H9 (cell line): ENCODE results near the gene TOP1. TPM values are rescaled to one million over a fixed set of nuclear protein-coding genes. Genes with fewer than 3 reads are reported as not detected.

ENCODE experiments used
- DNase-seq: peaks from one replicate; pipeline ENCODE4 v3.0.0-alpha.2; 2017
- H2AFZ ChIP-seq: one replicate; pipeline ENCODE4 v1.6.1; 2013; ENCODE audit warnings: mild to moderate bottlenecking, low read length, control low read depth, moderate library complexity
- H2AK5ac ChIP-seq: 2 replicates; pipeline ENCODE4 v1.6.1; 2013; ENCODE audit warnings: low read length, control low read depth, mixed read lengths; ENCODE audit not compliant: insufficient read length
- H2BK120ac ChIP-seq: one replicate; pipeline ENCODE4 v1.6.1; 2013; ENCODE audit warnings: low read depth, mild to moderate bottlenecking, low read length, control low read depth, inconsistent platforms; ENCODE audit not compliant: poor library complexity, severe bottlenecking
- H2BK12ac ChIP-seq: 2 replicates; pipeline ENCODE4 v1.6.1; 2013; ENCODE audit warnings: low read length, control low read depth, mixed read lengths, low read depth; ENCODE audit not compliant: insufficient read length
- H2BK15ac ChIP-seq: 2 replicates; pipeline ENCODE4 v1.6.1; 2013; ENCODE audit warnings: low read depth, low read length, control low read depth
- H2BK20ac ChIP-seq: one replicate; pipeline ENCODE4 v1.6.1; 2013; ENCODE audit warnings: low read depth, mild to moderate bottlenecking, low read length, control low read depth, inconsistent platforms; ENCODE audit not compliant: poor library complexity, severe bottlenecking
- H2BK5ac ChIP-seq: 2 replicates; pipeline ENCODE4 v1.6.1; 2013; ENCODE audit warnings: low read length, control low read depth, mixed read lengths; ENCODE audit not compliant: insufficient read length
- H3K14ac ChIP-seq: 2 replicates; pipeline ENCODE4 v1.6.1; 2013; ENCODE audit warnings: low read length, control low read depth; ENCODE audit not compliant: insufficient read depth
- H3K18ac ChIP-seq: 2 replicates; pipeline ENCODE4 v1.6.1; 2013; ENCODE audit warnings: low read depth, mild to moderate bottlenecking, mixed read lengths, low read length, control low read depth; ENCODE audit not compliant: insufficient read length
- H3K23ac ChIP-seq: 2 replicates; pipeline ENCODE4 v1.6.1; 2013; ENCODE audit warnings: low read length, control low read depth, mixed read lengths, low read depth; ENCODE audit not compliant: insufficient read length
- H3K23me2 ChIP-seq: 2 replicates; pipeline ENCODE4 v1.6.1; 2013; ENCODE audit warnings: low read depth, mild to moderate bottlenecking, mixed read lengths, low read length, control low read depth; ENCODE audit not compliant: insufficient read length, poor library complexity, severe bottlenecking
- H3K27ac ChIP-seq: 2 replicates; pipeline ENCODE4 v1.5.1; 2013; ENCODE audit warnings: low read length, control low read depth, mixed read lengths, low read depth; ENCODE audit not compliant: insufficient read length
- H3K27me3 ChIP-seq: 2 replicates; pipeline ENCODE4 v1.6.1; 2013; ENCODE audit warnings: low read length, control low read depth, inconsistent platforms; ENCODE audit not compliant: insufficient read depth
- H3K4ac ChIP-seq: 2 replicates; pipeline ENCODE4 v1.6.1; 2013; ENCODE audit warnings: low read depth, mild to moderate bottlenecking, control low read depth, inconsistent platforms, low read length, moderate library complexity
- H3K4me1 ChIP-seq: 2 replicates; pipeline ENCODE4 v1.6.1; 2013; ENCODE audit warnings: low read length, control low read depth, inconsistent platforms; ENCODE audit not compliant: insufficient read depth
- H3K4me2 ChIP-seq: 2 replicates; pipeline ENCODE4 v1.6.1; 2013; ENCODE audit warnings: low read length, control low read depth, mixed read lengths; ENCODE audit not compliant: insufficient read length, insufficient read depth
- H3K56ac ChIP-seq: 2 replicates; pipeline ENCODE4 v1.6.1; 2013; ENCODE audit warnings: low read depth, mild to moderate bottlenecking, mixed read lengths, low read length, control low read depth; ENCODE audit not compliant: insufficient read length
- H3K79me1 ChIP-seq: 2 replicates; pipeline ENCODE4 v1.6.1; 2013; ENCODE audit warnings: low read depth, mild to moderate bottlenecking, moderate library complexity, low read length, control low read depth, inconsistent platforms; ENCODE audit not compliant: insufficient read depth, poor library complexity, severe bottlenecking
- H3K79me2 ChIP-seq: 2 replicates; pipeline ENCODE4 v1.6.1; 2013; ENCODE audit warnings: low read length, control low read depth, inconsistent platforms; ENCODE audit not compliant: insufficient read depth
- H3K9ac ChIP-seq: 2 replicates; pipeline ENCODE4 v1.6.1; 2013; ENCODE audit warnings: low read length, control low read depth, mixed read lengths; ENCODE audit not compliant: insufficient read length; ENCODE audit errors: extremely low read depth
- H3K9me3 ChIP-seq: one replicate; pipeline ENCODE4 v1.6.1; 2013; ENCODE audit warnings: low read depth, low read length, inconsistent platforms; ENCODE audit not compliant: control insufficient read depth
- H3T11ph ChIP-seq: one replicate; pipeline ENCODE4 v1.6.1; 2013; ENCODE audit warnings: mild to moderate bottlenecking, low read length, control low read depth, inconsistent platforms
- H4K20me1 ChIP-seq: one replicate; pipeline ENCODE4 v1.6.1; 2013; ENCODE audit not compliant: control insufficient read depth, insufficient read length, insufficient read depth
- H4K5ac ChIP-seq: 2 replicates; pipeline ENCODE4 v1.6.1; 2013; ENCODE audit warnings: low read depth, mild to moderate bottlenecking, mixed read lengths, low read length, control low read depth; ENCODE audit not compliant: insufficient read length
- H4K8ac ChIP-seq: replicated peaks from 2 replicates; pipeline ENCODE4 v1.6.1; 2013; ENCODE audit warnings: low read length, control low read depth, mixed read lengths, low read depth; ENCODE audit not compliant: insufficient read length
- H4K91ac ChIP-seq: 2 replicates; pipeline ENCODE4 v1.6.1; 2013; ENCODE audit warnings: low read depth, mild to moderate bottlenecking, moderate library complexity, mixed read lengths, low read length, control low read depth; ENCODE audit not compliant: insufficient read length
- H3K27ac Mint-ChIP-seq, 3 experiments: 2 replicates in 2 of 3; 3 replicates in 1 of 3; pipeline ENCODE4 v1.8.0; 2020 to 2021; ENCODE audit warnings: mixed read lengths in 3 of 3, mild to moderate bottlenecking in 1 of 3, moderate library complexity in 1 of 3
- H3K27me3 Mint-ChIP-seq: 2 replicates; pipeline ENCODE4 v1.8.0; 2021; ENCODE audit warnings: low read depth, mild to moderate bottlenecking, moderate library complexity, mixed read lengths
- H3K36me3 Mint-ChIP-seq, 3 experiments: 2 replicates in 2 of 3; 3 replicates in 1 of 3; pipeline ENCODE4 v1.8.0; 2020 to 2021; ENCODE audit warnings: low read depth in 3 of 3, mixed read lengths in 3 of 3; ENCODE audit not compliant: insufficient read depth in 1 of 3
- H3K4me1 Mint-ChIP-seq, 2 experiments: 2 replicates each; pipeline ENCODE4 v1.8.0; 2020; ENCODE audit warnings: mixed read lengths in 2 of 2
- H3K4me3 Mint-ChIP-seq, 2 experiments: 2 replicates in 1 of 2; 3 replicates in 1 of 2; pipeline ENCODE4 v1.8.0; 2020 to 2021; ENCODE audit warnings: mild to moderate bottlenecking in 2 of 2, mixed read lengths in 2 of 2, moderate library complexity in 1 of 2
- H3K9me3 Mint-ChIP-seq, 2 experiments: 2 replicates in 1 of 2; 3 replicates in 1 of 2; pipeline ENCODE4 v1.8.0; 2020; ENCODE audit warnings: mild to moderate bottlenecking in 2 of 2, mixed read lengths in 2 of 2, moderate library complexity in 1 of 2
- WGBS: extraction: QIAGEN DNeasy Blood & Tissue Kit; methylation state at CpG from one replicate; pipeline ENCODE4 v1.1.7; 2013; ENCODE audit warnings: missing lambda C conversion rate, low lambda C conversion rate, mixed read lengths; ENCODE audit not compliant: insufficient read length; ENCODE audit errors: extremely low coverage; 5-methylcytosine and 5-hydroxymethylcytosine counted together
- total RNA-seq: library from RNA; stranded (reverse); gene quantifications from 2 replicates; pipeline ENCODE4 v1.2.1, GENCODE V29; 2021
- TF ChIP-seq, protein P1 (sequence below): fragments of 200-600 bp; sonication (generic); conservative IDR thresholded peaks from 3 replicates; pipeline ENCODE4 v1.8.0; 2021; ENCODE audit warnings: antibody characterized with exemption, mild to moderate bottlenecking

Gene TOP1
- total RNA-seq, 1 experiment from 2014 or later: 96.4 TPM

GRCh38 chr20:40980106-40980827, 48.4 kb upstream of the TOP1 start:
- H3K9me3 Mint-ChIP-seq: peaks cover 17 to 20% of the 10 kb centered on the region in 2 experiments
- H3K79me2 ChIP-seq: no peaks in the 10 kb centered on the region
- H3K27ac ChIP-seq: no peak overlapping the region
- no peak overlapping the region for H3K9ac ChIP-seq
- H3K27me3 ChIP-seq: no peaks in the 10 kb centered on the region
- peaks cover 3 to 9% (median 7%) of the 10 kb centered on the region in 3 experiments; a peak in 6 of 7 replicates for H3K36me3 Mint-ChIP-seq
- no peaks in the 10 kb centered on the region for H3K4me1 Mint-ChIP-seq
- H3K4me2 ChIP-seq: no peak overlapping the region
- no peak overlapping the region for H2BK5ac ChIP-seq
- no peak overlapping the region for H2BK12ac ChIP-seq
- H3K4me1 ChIP-seq: 0 out of 2 replicates have a peak, but pooled peaks cover 2% of the 10 kb centered on the region
- H2BK20ac ChIP-seq: no peak overlapping the region
- no peak overlapping the region for H2AFZ ChIP-seq
- no peak overlapping the region for H3T11ph ChIP-seq
- no peak overlapping the region for H4K5ac ChIP-seq
- H3K23ac ChIP-seq: no peak overlapping the region
- no peaks in the 10 kb centered on the region for H3K79me1 ChIP-seq
- H3K4ac ChIP-seq: no peak overlapping the region
- no peak overlapping the region for H3K4me3 Mint-ChIP-seq
- no peak overlapping the region for H2BK15ac ChIP-seq
- no peaks in the 10 kb centered on the region for H3K23me2 ChIP-seq
- no peaks in the 10 kb centered on the region for H4K20me1 ChIP-seq
- WGBS: no CpG with 5 or more reads among the region's 4 CpGs
- H2BK120ac ChIP-seq: no peak overlapping the region
- no peak overlapping the region for H3K56ac ChIP-seq
- H3K14ac ChIP-seq: no peak overlapping the region
- H2AK5ac ChIP-seq: no peak overlapping the region
- no peak overlapping the region for H3K18ac ChIP-seq
- TF ChIP-seq, protein P1, sequence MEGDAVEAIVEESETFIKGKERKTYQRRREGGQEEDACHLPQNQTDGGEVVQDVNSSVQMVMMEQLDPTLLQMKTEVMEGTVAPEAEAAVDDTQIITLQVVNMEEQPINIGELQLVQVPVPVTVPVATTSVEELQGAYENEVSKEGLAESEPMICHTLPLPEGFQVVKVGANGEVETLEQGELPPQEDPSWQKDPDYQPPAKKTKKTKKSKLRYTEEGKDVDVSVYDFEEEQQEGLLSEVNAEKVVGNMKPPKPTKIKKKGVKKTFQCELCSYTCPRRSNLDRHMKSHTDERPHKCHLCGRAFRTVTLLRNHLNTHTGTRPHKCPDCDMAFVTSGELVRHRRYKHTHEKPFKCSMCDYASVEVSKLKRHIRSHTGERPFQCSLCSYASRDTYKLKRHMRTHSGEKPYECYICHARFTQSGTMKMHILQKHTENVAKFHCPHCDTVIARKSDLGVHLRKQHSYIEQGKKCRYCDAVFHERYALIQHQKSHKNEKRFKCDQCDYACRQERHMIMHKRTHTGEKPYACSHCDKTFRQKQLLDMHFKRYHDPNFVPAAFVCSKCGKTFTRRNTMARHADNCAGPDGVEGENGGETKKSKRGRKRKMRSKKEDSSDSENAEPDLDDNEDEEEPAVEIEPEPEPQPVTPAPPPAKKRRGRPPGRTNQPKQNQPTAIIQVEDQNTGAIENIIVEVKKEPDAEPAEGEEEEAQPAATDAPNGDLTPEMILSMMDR: no peak
- H4K91ac ChIP-seq: no peak overlapping the region
- H4K8ac ChIP-seq: no peak overlapping the region
- H3K27me3 Mint-ChIP-seq: peaks cover 4% of the 10 kb centered on the region; the same call in 1 of the 2 replicates
- no peak overlapping the region for H3K27ac Mint-ChIP-seq
- no peak for DNase-seq
- H3K9me3 ChIP-seq: no peaks in the 10 kb centered on the region
